ENCODE results near the gene TAS2R60. TPM values are rescaled to one million over a fixed set of nuclear protein-coding genes. Genes with fewer than 3 reads are reported as not detected.

Gene TAS2R60
- total and polyA plus RNA-seq, 2 of the 4 experiments (the other 2 are of a cell fraction), result not detected

- no peak overlapping the region for H4K8ac ChIP-seq (ENCODE audit: low read depth in 2 of 2, low read length in 2 of 2)
- H4K5ac ChIP-seq (ENCODE audit: low read depth, low read length), result no peak overlapping the region
- no peak overlapping the region for H3K27ac ChIP-seq (ENCODE audit: insufficient read depth, low read length)
- H3K56ac ChIP-seq (ENCODE audit: extremely low read depth, insufficient read depth, low read length), result no peak overlapping the region
- no peaks in the 10 kb centered on the region for H4K20me1 ChIP-seq (ENCODE audit: insufficient read depth, low read length)
- in situ Hi-C loops (cut with MboI; ENCODE audit: low sequenced_read_pairs), result no loop called here
- no peak overlapping the region for H2AK9ac ChIP-seq (replicated peaks; ENCODE audit: low read depth, low read length, poor library complexity)
- no peak overlapping the region for H3K4ac ChIP-seq (ENCODE audit: low read depth, low read length)
- no peaks in the 10 kb centered on the region for H3K9me3 ChIP-seq (ENCODE audit: control insufficient read depth, insufficient read depth, low read length)
- ATAC-seq (ENCODE audit: low read depth), result no peak
- intact Hi-C loops (cut with micrococcal nuclease), result loop anchor here (5.0 kb wide), 2 partner anchors 75 to 155 kb away; no protein-coding TSS in a partner anchor
- peaks cover 12% of the 10 kb centered on the region; the same call in 1 of the 2 replicates for H3K4me1 ChIP-seq (ENCODE audit: control insufficient read depth, insufficient read depth, low read length)
- H2BK5ac ChIP-seq (ENCODE audit: low read depth, low read length, poor library complexity, severe bottlenecking), result no peak overlapping the region
- H2AK5ac ChIP-seq (ENCODE audit: low read depth, low read length), result no peak overlapping the region
- ChIA-PET POLR2A (ENCODE audit: unreplicated experiment) (no interaction called here), CTCF (no interaction called here)
- no peak overlapping the region for H4K91ac ChIP-seq (ENCODE audit: insufficient read depth, low read depth, low read length)
- DNase-seq, result no peak
- H3K9ac ChIP-seq (ENCODE audit: low read depth, low read length), result no peak overlapping the region
- no peak overlapping the region for H2AFZ ChIP-seq (replicated peaks; ENCODE audit: low read length, poor library complexity)
- no peaks in the 10 kb centered on the region for H3K36me3 ChIP-seq (ENCODE audit: control insufficient read depth, insufficient read depth, low read length)
- H3K4me3 ChIP-seq (ENCODE audit: insufficient read depth, low read depth, low read length), result no peak overlapping the region
- dilution Hi-C loops (cut with HindIII; ENCODE audit: low sequenced_read_pairs, unreplicated experiment), result no loop called here
- BruUV-seq (replicated peaks), result no TSS peak
- WGBS, 2 experiments (ENCODE audit: extremely low coverage in 2 of 2, insufficient read length in 1 of 2), result 100% methylated on average over 1 of the region's 5 CpGs; no CpG with 5 or more reads in 1 of the 2 experiments
- no peak overlapping the region for H3K14ac ChIP-seq (replicated peaks; ENCODE audit: low read depth, low read length)
- no peak overlapping the region for H2BK120ac ChIP-seq (ENCODE audit: low read depth, low read length)
- H3K4me2 ChIP-seq (ENCODE audit: low read depth, low read length), result no peak overlapping the region
- H2BK15ac ChIP-seq (ENCODE audit: low read depth, low read length), result no peak overlapping the region
- TF ChIP-seq CEBPB (IDR thresholded peaks at IDR 0.05; ENCODE audit: low read depth, low read length), result no peak
- TF ChIP-seq NFE2L2 (IDR thresholded peaks at IDR 0.05; ENCODE audit: low read depth, low read length), result no peak
- no peak for TF ChIP-seq CHD1 (IDR thresholded peaks at IDR 0.05; ENCODE audit: low read depth, low read length)
- H3K18ac ChIP-seq (ENCODE audit: low read depth, low read length), result no peak overlapping the region
- H2BK20ac ChIP-seq (ENCODE audit: low read depth, low read length), result no peak overlapping the region
- H3K23ac ChIP-seq (ENCODE audit: low read depth, low read length), result no peak overlapping the region
- H3K79me1 ChIP-seq (ENCODE audit: low read depth in 1 of 2, low read length in 2 of 2), result no peaks in the 10 kb centered on the region
- H3K27me3 ChIP-seq (ENCODE audit: control insufficient read depth, insufficient read depth, low read length), result no peaks in the 10 kb centered on the region; the same call in 1 of the 2 replicates
- H3K9me1 ChIP-seq (ENCODE audit: insufficient read depth, low read length), result no peaks in the 10 kb centered on the region
Measured at GRCh38 chr7:143411976-143412708, 31.1 kb upstream of the TAS2R60 start.

Data from IMR-90 (cell line).